Neural progenitor cell (in vitro differentiated cells): ENCODE results near the gene CHRNA9.

Experiments used
- CTCF ChIP-seq: fragments of 200-600 bp; sonication (generic); IDR thresholded peaks from 2 replicates; pipeline ENCODE4 v1.5.1; 2017; ENCODE audit warnings: antibody characterized with exemption, mild to moderate bottlenecking
- EZH2 ChIP-seq: fragments of 200-600 bp; sonication (generic); IDR thresholded peaks from 2 replicates; pipeline ENCODE4 v1.6.1; 2017; ENCODE audit warnings: antibody characterized with exemption, mild to moderate bottlenecking, moderate library complexity
- EZH2phosphoT487 ChIP-seq: fragments of 200-600 bp; sonication (generic); IDR thresholded peaks from 2 replicates; pipeline ENCODE4 v1.6.1; 2017; ENCODE audit warnings: antibody characterized with exemption

GRCh38 chr4:40363382-40363920 is 28.3 kb downstream of the CHRNA9 start:
- TF ChIP-seq CTCF (no peak), EZH2 (no peak), EZH2phosphoT487 (no peak)
